GM18951 (cell line): Measurements from ENCODE around the gene MAGEB10.
"Not testable (repeated sequence)": the region's sequence is repeated elsewhere in the genome, so short reads cannot be mapped to it uniquely, and the experiment has no call there.

Experiments used
- POLR2A ChIP-seq: IDR thresholded peaks from 4 replicates; pipeline ENCODE4 v1.6.1; 2011; ENCODE audit warnings: mild to moderate bottlenecking; ENCODE audit not compliant: insufficient read length, insufficient read depth; ENCODE audit errors: extremely low read depth
- in situ Hi-C: fragments of 300-500 bp; cut with MboI; formaldehyde crosslinking; loops from one replicate; pipeline ENCODE4 v1.12.0; 2022; ENCODE audit warnings: low sequenced_read_pairs, mixed read lengths, inconsistent platforms; ENCODE audit not compliant: unreplicated experiment

The MAGEB10 gene

DNA sequence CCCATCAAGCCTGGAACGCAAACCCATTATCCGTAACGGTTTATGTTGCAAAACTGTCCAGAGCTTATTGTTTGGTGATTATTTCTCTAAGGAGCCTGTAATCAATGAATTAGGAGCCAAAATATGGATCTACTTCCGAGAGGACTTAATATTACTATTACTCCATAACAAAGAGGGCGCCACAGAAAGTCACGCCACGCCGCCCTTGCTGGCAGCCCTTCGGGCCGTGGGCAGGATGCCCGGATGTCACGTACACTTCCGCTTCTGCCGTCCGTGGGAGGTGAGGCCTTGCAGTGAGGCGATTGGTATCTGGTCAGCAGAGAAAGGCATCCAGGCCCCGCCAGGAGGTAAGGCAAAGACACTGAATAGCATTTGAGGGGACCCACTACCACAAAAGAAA lies at the start of gene MAGEB10:
Gene MAGEB10, plus strand, starts transcription at position 301 of the 400 bp plus-strand sequence. CDS start 13,317 bp downstream, outside the sequence.
- TF ChIP-seq POLR2A = no peak
- in situ Hi-C loops = no loop called here

- in situ Hi-C loops = no loop called here
- no peak for TF ChIP-seq POLR2A
Measured at GRCh38 chrX:27765718-27766117, 42.1 kb upstream of the MAGEB10 start.

- in situ Hi-C loops = no loop called here
- TF ChIP-seq POLR2A = no peak
Measured at GRCh38 chrX:27767387-27767786, 40.4 kb upstream of the MAGEB10 start.

DNA sequence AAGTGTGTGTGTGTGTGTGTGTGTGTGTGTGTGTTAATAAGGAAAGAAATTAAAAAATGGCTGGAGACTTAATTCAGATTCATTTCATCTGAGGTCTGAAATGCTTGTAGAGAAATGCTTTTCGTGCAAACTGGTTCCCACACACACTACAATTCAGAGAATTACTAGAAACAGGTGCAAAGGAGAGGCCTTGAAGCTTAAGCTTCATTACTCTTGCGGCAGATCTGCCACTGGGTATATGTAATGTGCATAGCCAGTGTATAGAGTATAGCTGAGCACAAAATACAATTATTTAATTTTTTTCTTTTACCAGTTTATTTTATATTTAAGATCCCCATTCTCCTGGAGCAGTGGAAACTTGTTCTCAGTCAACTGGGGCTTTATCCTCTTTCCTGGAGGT lies 31.8 kb upstream of the MAGEB10 start:
- no peak for TF ChIP-seq POLR2A
- in situ Hi-C loops = no loop called here

GRCh38 chrX:27796640-27797257 lies 11.0 kb upstream of the MAGEB10 start:
- no peak for TF ChIP-seq POLR2A
- in situ Hi-C loops = no loop called here

DNA sequence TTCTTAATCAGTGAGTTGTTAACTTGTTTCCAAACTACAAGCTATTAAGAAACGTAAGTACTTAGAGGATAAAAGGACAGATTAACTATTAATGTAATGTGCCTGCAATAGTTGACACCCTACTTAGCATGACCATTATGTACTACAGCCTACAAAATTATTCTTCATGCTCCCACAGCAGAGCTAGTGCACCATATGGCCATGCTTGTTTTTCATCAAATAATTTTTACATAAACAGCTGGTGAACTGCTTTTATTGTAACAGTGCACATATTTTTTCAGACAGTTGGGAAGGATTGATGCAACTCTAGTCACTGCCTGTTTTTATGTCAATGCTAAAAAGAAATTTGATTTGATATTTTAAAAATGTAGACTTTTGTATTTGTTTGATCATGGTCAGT lies 10.2 kb upstream of the MAGEB10 start:
- in situ Hi-C loops = no loop called here
- no peak for TF ChIP-seq POLR2A

GRCh38 chrX:27808226-27808625 lies 436 bp downstream of the MAGEB10 start:
- in situ Hi-C loops = no loop called here
- no peak for TF ChIP-seq POLR2A

DNA sequence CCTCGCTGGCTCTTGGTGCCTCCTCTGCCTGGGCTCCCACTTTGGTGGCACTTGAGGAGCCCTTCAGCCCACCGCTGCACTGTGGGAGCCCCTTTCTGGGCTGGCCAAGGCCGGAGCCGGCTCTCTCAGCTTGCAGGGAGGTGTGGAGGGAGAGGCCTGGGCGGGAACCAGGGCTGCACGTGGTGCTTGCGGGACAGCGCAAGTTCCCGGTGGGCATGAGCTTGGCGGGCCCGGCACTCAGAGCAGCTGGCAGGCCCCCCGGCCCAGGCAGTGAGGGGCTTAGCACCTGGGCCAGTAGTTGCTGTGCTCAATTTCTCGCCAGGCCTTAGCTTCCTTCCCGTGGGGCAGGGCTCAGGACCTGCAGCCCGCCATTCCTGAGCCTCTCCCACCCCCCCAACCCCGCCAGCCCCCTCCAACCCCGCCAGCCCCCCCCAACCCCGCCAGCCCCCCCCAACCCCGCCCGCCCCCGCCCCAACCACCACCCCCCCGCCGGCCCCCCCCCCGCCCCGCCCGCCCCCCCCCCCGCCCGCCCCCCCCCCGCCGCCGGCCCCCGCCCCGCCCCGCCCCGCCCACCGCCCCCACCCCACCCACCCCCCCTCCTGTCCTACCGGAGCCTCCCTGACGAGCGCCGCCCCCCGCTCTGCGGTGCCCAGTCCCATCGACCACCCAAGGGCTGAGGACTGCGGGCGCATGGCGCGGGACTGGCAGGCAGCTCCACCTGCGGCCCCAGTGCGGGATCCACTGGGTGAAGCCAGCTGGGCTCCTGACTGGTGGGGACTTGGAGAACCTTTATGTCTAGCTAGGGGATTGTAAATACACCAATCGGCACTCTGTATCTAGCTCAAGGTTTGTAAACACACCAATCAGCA lies 1.4 kb downstream of the MAGEB10 start:
- in situ Hi-C loops = not testable (repeated sequence)

DNA sequence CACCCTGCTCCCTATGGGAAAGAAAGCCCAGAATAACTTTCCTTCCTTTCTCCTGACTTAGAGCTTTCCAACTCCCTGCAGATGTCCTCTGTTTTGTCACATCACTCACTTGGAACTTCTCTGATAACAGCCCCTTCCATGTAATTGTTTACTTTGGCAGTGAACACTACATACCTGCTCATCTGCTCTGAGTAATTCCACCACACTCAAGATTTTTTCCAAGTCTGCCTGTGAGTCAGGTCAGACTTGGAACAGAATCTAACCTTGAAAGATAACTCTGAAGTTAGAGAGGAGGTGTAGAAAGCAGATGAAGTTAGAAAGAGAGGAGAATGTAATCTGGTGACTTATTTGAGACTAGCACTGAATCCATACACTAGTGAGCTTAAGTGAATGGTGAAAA lies 7.4 kb downstream of the MAGEB10 start:
- TF ChIP-seq POLR2A = no peak
- in situ Hi-C loops = no loop called here

DNA sequence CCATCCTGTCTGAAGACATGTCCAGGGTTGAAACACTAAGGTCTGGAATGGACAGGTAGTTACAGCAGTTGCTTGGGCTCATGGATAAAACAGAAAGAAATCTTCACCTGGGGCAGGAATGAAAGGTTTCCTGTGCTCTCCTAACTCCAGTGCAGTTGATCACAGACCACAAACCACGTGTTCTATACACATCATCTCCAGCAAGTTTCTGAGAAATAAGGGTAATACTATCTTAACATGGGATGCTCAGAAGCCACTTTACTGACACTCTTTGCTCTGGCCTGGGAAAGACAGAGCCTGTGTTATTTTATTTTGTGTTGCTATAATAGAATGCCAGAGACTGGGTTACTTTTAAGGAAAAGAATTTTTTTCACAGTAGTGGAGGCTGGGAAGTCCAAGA lies 16.0 kb downstream of the MAGEB10 start:
- in situ Hi-C loops = no loop called here
- no peak for TF ChIP-seq POLR2A

DNA sequence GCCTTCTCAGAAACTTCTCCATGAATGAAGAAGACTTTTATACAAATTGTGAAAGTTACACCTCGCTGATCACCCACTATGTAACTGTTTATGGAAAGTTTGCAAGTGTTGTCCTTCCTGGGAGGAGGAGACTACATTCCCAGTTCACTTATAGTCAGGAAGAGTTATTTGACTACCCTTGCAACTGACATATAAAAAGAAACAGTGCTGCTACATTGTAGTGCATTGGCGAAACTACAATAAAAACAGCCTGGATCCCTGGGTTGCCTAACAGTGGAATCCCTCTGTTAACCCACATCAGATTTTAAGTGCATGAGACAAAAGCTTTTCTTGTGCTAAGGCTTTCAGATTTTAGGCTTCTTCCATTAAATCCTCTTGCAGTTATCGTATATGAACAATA lies 30.4 kb downstream of the MAGEB10 start:
- in situ Hi-C loops = no loop called here
- no peak for TF ChIP-seq POLR2A

- in situ Hi-C loops = no loop called here
Measured at GRCh38 chrX:27840881-27841280, 33.1 kb downstream of the MAGEB10 start.

GRCh38 chrX:27842859-27843258 lies 35.1 kb downstream of the MAGEB10 start:
- no peak for TF ChIP-seq POLR2A
- in situ Hi-C loops = no loop called here

More at GRCh38 chrX:27840881-27841280, 33.1 kb downstream of the MAGEB10 start:
- TF ChIP-seq POLR2A = no peak

GRCh38 chrX:27860337-27860736 lies 52.5 kb downstream of the MAGEB10 start:
- no peak for TF ChIP-seq POLR2A
- in situ Hi-C loops = no loop called here

DNA sequence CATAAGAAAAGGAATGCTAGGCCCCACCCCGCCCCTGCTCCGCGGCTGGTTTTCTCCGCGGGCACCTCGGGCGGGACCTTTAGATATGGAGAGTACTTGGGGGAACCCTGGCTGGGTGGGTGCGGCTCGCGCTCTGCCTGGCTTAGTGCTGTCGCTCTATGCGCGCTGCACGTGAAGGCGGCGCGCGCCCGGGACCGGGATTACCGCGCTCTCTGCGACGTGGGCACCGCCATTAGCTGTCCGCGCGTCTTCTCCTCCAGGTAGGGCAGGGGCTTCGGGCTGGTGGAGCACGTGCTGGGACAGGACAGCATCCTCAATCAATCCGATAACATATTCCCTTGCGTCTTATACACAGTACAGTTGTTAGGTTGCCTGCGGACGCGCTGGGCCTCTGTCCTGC lies 56.0 kb downstream of the MAGEB10 start:
- in situ Hi-C loops = no loop called here
- TF ChIP-seq POLR2A = no peak
